Upper lobe of left lung (tissue), 4 donors: ENCODE measurements around the gene RSL24D1.

Experiments
- CTCF ChIP-seq, 6 experiments: fragments of 450-650 bp in 4 of 6; fragments of 200-600 bp in 2 of 6; sonication (generic) in 2 of 6; IDR thresholded peaks; one replicate each; pipeline ENCODE4 v1.5.1; 2016 to 2019; ENCODE audit warnings: antibody characterized with exemption in 6 of 6
- EP300 ChIP-seq, 4 donors: sonication (generic); formaldehyde crosslinking; IDR thresholded peaks; one replicate each; pipeline ENCODE4 v1.5.1; 2017; ENCODE audit warnings: antibody characterized with exemption in 4 of 4, control low read depth in 2 of 4
- POLR2A ChIP-seq, 4 donors: fragments of 450-650 bp; IDR thresholded peaks; one replicate each; pipeline ENCODE4 v1.5.1; 2016 to 2017; ENCODE audit warnings: antibody characterized with exemption in 4 of 4, mild to moderate bottlenecking in 2 of 4
- POLR2AphosphoS5 ChIP-seq, 2 donors: sonication (generic); formaldehyde crosslinking; IDR thresholded peaks; one replicate each; pipeline ENCODE4 v1.5.1; 2017; ENCODE audit warnings: antibody characterized with exemption in 2 of 2

- TF ChIP-seq CTCF (IDR thresholded peaks at IDR 0.05) (no peak), POLR2A (IDR thresholded peaks at IDR 0.05) (no peak), EP300 (IDR thresholded peaks at IDR 0.05) (no peak), POLR2AphosphoS5 (IDR thresholded peaks at IDR 0.05) (no peak)
Observed at GRCh38 chr15:55241891-55242290, 45.1 kb upstream of the RSL24D1 start.
